Stimulated activated naive CD8-positive, alpha-beta T cell treated with anti-CD3 and anti-CD28 coated beads, Interleukin-15, Interleukin-2, amounts not matched to agents 100 ng/mL and 50 ng/mL, for 24 hours (primary cell): ENCODE data around the gene MAD2L2.

Source experiments
- H3K27ac Mint-ChIP-seq: one replicate; pipeline ENCODE4 v1.8.0; 2021; ENCODE audit warnings: mild to moderate bottlenecking, mixed read lengths
- H3K27me3 Mint-ChIP-seq: one replicate; pipeline ENCODE4 v1.8.0; 2021; ENCODE audit warnings: mixed read lengths
- H3K36me3 Mint-ChIP-seq: one replicate; pipeline ENCODE4 v1.8.0; 2021; ENCODE audit warnings: low read depth, mixed read lengths
- H3K4me1 Mint-ChIP-seq: one replicate; pipeline ENCODE4 v1.8.0; 2021; ENCODE audit warnings: low read depth, mixed read lengths
- H3K4me3 Mint-ChIP-seq: one replicate; pipeline ENCODE4 v1.8.0; 2021; ENCODE audit warnings: mild to moderate bottlenecking, mixed read lengths
- H3K9me3 Mint-ChIP-seq: one replicate; pipeline ENCODE4 v1.8.0; 2021; ENCODE audit warnings: mixed read lengths

Gene MAD2L2

GRCh38 chr1:11654939-11655808, 25.8 kb downstream of the MAD2L2 start:
- Mint-ChIP-seq H3K27me3 (no peaks in the 10 kb centered on the region), H3K9me3 (no peaks in the 10 kb centered on the region), H3K27ac (no peak overlapping the region), H3K4me3 (peak overlapping the region; percentile 76), H3K4me1 (peaks cover 22% of the 10 kb centered on the region), H3K36me3 (peaks cover 3% of the 10 kb centered on the region)

GRCh38 chr1:11654137-11654938, 26.6 kb downstream of the MAD2L2 start, which contains the start of the genes FBXO2 and FBXO44:
FBXO2 (minus strand) TSS chr1:11654429; CDS start chr1:11654340, 89 bp downstream.
FBXO44 (plus strand) TSS chr1:11654877; CDS start chr1:11655836, 959 bp downstream.
- H3K9me3 Mint-ChIP-seq: no peaks in the 10 kb centered on the region
- H3K4me1 Mint-ChIP-seq: peaks cover 27% of the 10 kb centered on the region
- peak within 1 kb of the TSS; percentile 76 for H3K4me3 Mint-ChIP-seq
- peaks cover 3% of the 10 kb centered on the region for H3K36me3 Mint-ChIP-seq
- H3K27me3 Mint-ChIP-seq: no peaks in the 10 kb centered on the region
- H3K27ac Mint-ChIP-seq: no peak within 1 kb of the TSS

DNA sequence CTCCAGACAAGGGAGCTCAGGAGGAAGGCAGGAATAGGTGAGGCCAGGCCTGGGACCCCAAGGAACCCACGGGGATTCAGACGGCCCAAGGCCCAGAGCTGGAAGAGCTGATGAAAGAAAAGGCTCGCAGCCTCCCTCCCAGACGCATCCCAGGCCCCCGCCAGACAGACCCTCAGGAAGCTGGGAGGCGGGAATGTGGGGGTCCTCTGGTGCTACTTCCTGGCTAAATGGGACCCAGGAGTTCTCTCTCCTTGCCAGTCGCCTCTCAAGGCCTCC, 27.1 kb downstream of the MAD2L2 start:
- H3K36me3 Mint-ChIP-seq: peaks cover 3% of the 10 kb centered on the region
- no peak overlapping the region for H3K4me3 Mint-ChIP-seq
- H3K4me1 Mint-ChIP-seq: peaks cover 27% of the 10 kb centered on the region
- no peak overlapping the region for H3K27ac Mint-ChIP-seq
- no peaks in the 10 kb centered on the region for H3K27me3 Mint-ChIP-seq
- H3K9me3 Mint-ChIP-seq: no peaks in the 10 kb centered on the region

DNA sequence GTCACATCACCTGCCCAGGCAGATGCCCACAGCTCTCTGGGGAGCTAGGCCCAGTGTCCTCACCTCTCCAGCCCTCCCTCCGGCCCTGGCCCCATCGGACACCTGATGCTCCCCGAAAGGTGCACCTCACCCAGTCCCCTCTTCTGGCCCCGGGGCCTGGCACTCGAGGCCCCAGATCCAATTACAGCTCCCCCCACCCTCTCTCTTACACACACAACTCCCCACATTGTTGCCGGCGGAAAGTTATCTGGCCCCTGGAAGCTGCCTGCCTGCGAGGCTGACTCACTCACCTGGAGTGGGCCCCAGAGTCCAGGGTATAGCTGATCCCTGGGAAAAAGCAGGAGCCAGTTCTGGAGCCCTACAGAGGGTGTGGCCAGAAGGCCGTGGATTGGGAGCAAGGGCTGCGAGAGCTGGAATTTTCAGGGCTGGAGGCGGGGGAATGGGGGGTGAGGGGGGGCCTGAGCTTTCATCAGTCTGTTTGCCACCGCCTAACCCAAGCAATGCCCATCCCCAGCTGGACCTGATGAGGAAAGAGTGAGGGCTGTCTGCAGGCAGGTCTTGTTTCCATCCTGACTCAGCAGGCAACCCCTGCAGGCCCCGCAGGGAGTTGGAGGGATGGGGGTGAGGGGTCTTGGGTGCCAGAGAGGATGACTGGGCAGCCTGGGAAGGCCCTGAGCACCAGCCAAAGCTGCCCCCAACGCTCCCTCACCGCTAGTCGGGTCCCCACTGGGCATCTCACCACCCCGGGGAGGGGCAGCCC, 27.7 kb downstream of the MAD2L2 start:
- H3K36me3 Mint-ChIP-seq: peaks cover 3% of the 10 kb centered on the region
- H3K4me1 Mint-ChIP-seq: peaks cover 27% of the 10 kb centered on the region
- no peaks in the 10 kb centered on the region for H3K9me3 Mint-ChIP-seq
- no peak overlapping the region for H3K4me3 Mint-ChIP-seq
- H3K27me3 Mint-ChIP-seq: no peaks in the 10 kb centered on the region
- no peak overlapping the region for H3K27ac Mint-ChIP-seq

- no peaks in the 10 kb centered on the region for H3K9me3 Mint-ChIP-seq
- peaks cover 3% of the 10 kb centered on the region for H3K36me3 Mint-ChIP-seq
- no peak overlapping the region for H3K27ac Mint-ChIP-seq
- peaks cover 27% of the 10 kb centered on the region for H3K4me1 Mint-ChIP-seq
- no peaks in the 10 kb centered on the region for H3K27me3 Mint-ChIP-seq
- no peak overlapping the region for H3K4me3 Mint-ChIP-seq
Observed at GRCh38 chr1:11652203-11652780, 28.7 kb downstream of the MAD2L2 start.

GRCh38 chr1:11651017-11651416, 29.9 kb downstream of the MAD2L2 start:
- Mint-ChIP-seq H3K9me3 (no peaks in the 10 kb centered on the region), H3K27ac (peak overlapping the region; percentile 33), H3K36me3 (no peaks in the 10 kb centered on the region), H3K27me3 (no peaks in the 10 kb centered on the region), H3K4me1 (peaks cover 27% of the 10 kb centered on the region), H3K4me3 (peak overlapping the region; percentile 77)

DNA sequence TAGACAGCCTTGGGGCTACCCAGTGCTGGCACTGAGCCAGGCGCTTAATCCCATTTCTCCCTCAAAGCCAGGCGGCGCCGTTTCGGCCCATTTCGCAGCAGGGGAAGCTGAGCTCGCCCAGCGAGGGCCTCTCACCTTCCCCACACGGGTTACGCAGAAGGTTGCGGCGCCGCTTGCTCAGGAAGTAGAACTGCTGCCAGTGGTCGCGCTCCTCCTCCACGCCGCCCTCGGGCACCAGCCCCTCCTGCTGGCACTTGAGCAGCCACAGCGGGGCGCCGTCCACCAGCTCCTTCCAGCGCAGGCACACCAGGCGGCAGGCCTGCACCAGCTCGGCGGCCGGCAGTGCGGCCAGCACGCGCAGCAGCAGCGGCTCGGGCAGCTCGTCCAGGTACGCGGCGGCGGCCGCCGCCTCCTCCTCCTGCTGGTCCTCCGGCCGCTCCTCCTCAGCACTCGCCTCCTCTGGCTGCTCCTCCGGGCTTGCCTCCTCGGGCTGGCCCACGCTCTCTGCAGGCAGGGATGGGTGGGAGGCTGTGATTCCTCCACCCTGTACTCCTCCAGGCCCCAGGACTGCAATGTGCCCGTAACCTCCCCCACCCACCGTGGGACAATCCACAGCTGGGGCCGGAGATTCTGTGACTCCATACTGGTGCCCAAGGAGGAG, 30.5 kb downstream of the MAD2L2 start:
- Mint-ChIP-seq H3K27ac (peak overlapping the region; percentile 58), H3K27me3 (no peaks in the 10 kb centered on the region)

GRCh38 chr1:11649624-11650330, 31.2 kb downstream of the MAD2L2 start:
- Mint-ChIP-seq H3K4me3 (peak overlapping the region; percentile 53), H3K27ac (peak overlapping the region; percentile 58), H3K36me3 (no peaks in the 10 kb centered on the region), H3K9me3 (no peaks in the 10 kb centered on the region), H3K4me1 (peaks cover 19% of the 10 kb centered on the region), H3K27me3 (no peaks in the 10 kb centered on the region)

More for the DNA sequence above, 30.5 kb downstream of the MAD2L2 start:
- H3K4me1 Mint-ChIP-seq: peaks cover 21% of the 10 kb centered on the region
- H3K4me3 Mint-ChIP-seq: peak overlapping the region; percentile 77
- H3K9me3 Mint-ChIP-seq: no peaks in the 10 kb centered on the region
- no peaks in the 10 kb centered on the region for H3K36me3 Mint-ChIP-seq

DNA sequence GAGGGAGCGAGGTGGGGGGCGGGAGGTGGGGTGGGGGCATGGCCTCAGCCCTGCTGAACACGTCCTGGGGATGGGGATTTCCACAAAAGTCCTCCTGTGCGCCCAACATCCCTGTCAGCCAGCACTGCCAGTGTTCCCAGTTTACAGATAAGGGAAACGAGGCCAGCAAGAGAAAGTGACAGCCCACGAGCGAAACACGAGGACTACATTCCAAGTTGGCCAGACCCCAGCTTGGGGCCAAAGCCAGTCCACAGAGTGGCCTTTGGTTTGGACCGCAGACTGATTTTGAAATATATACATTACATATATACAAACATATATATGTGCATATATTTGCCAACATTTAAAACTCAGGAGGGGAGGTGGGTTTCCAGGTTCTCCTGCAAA, 31.7 kb downstream of the MAD2L2 start:
- H3K36me3 Mint-ChIP-seq: no peaks in the 10 kb centered on the region
- H3K4me1 Mint-ChIP-seq: peaks cover 19% of the 10 kb centered on the region
- H3K27ac Mint-ChIP-seq: no peak overlapping the region
- no peaks in the 10 kb centered on the region for H3K27me3 Mint-ChIP-seq
- no peaks in the 10 kb centered on the region for H3K9me3 Mint-ChIP-seq
- H3K4me3 Mint-ChIP-seq: no peak overlapping the region

- no peak overlapping the region for H3K4me3 Mint-ChIP-seq
- H3K9me3 Mint-ChIP-seq: no peaks in the 10 kb centered on the region
- no peaks in the 10 kb centered on the region for H3K36me3 Mint-ChIP-seq
Observed at GRCh38 chr1:11648732-11649158, 32.2 kb downstream of the MAD2L2 start.

DNA sequence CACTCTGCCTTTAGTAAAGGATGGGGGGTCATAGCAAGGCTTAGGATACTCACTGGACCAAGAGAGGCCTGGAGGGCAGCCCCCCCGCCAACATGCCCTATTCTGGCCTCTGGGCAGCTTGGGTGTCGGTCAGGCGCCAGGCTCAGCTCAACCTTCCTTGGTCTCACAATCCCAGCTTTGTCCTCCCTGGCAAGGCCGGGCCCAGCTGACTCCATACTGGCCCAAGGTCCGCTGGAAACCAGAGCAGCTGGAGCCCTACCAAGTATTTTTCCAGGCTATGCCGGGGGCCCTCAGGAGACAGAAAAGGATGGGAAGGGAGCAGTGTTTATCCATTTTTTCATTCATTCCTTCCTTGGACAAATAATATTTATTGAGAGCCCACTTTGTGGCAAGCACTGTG, 32.9 kb downstream of the MAD2L2 start:
- no peak overlapping the region for H3K27ac Mint-ChIP-seq
- no peaks in the 10 kb centered on the region for H3K27me3 Mint-ChIP-seq
- peaks cover 19% of the 10 kb centered on the region for H3K4me1 Mint-ChIP-seq
- no peaks in the 10 kb centered on the region for H3K9me3 Mint-ChIP-seq
- H3K36me3 Mint-ChIP-seq: no peaks in the 10 kb centered on the region
- H3K4me3 Mint-ChIP-seq: no peak overlapping the region

More at GRCh38 chr1:11648732-11649158, 32.2 kb downstream of the MAD2L2 start:
- Mint-ChIP-seq H3K4me1 (peaks cover 19% of the 10 kb centered on the region), H3K27me3 (no peaks in the 10 kb centered on the region), H3K27ac (no peak overlapping the region)

- no peak overlapping the region for H3K27ac Mint-ChIP-seq
- H3K36me3 Mint-ChIP-seq: no peaks in the 10 kb centered on the region
- H3K4me1 Mint-ChIP-seq: peaks cover 19% of the 10 kb centered on the region
- H3K4me3 Mint-ChIP-seq: no peak overlapping the region
- H3K27me3 Mint-ChIP-seq: no peaks in the 10 kb centered on the region
- no peaks in the 10 kb centered on the region for H3K9me3 Mint-ChIP-seq
Observed at GRCh38 chr1:11647333-11647732, 33.6 kb downstream of the MAD2L2 start.

GRCh38 chr1:11646317-11646716, 34.6 kb downstream of the MAD2L2 start:
- H3K27me3 Mint-ChIP-seq: no peaks in the 10 kb centered on the region
- H3K4me3 Mint-ChIP-seq: no peak overlapping the region
- H3K9me3 Mint-ChIP-seq: no peaks in the 10 kb centered on the region
- H3K4me1 Mint-ChIP-seq: peaks cover 17% of the 10 kb centered on the region
- H3K27ac Mint-ChIP-seq: no peak overlapping the region
- no peaks in the 10 kb centered on the region for H3K36me3 Mint-ChIP-seq
